ENCODE results near the gene NACA.
A peak's percentile ranks its signal among the peaks of the same experiment; 100 is the strongest.

DNA sequence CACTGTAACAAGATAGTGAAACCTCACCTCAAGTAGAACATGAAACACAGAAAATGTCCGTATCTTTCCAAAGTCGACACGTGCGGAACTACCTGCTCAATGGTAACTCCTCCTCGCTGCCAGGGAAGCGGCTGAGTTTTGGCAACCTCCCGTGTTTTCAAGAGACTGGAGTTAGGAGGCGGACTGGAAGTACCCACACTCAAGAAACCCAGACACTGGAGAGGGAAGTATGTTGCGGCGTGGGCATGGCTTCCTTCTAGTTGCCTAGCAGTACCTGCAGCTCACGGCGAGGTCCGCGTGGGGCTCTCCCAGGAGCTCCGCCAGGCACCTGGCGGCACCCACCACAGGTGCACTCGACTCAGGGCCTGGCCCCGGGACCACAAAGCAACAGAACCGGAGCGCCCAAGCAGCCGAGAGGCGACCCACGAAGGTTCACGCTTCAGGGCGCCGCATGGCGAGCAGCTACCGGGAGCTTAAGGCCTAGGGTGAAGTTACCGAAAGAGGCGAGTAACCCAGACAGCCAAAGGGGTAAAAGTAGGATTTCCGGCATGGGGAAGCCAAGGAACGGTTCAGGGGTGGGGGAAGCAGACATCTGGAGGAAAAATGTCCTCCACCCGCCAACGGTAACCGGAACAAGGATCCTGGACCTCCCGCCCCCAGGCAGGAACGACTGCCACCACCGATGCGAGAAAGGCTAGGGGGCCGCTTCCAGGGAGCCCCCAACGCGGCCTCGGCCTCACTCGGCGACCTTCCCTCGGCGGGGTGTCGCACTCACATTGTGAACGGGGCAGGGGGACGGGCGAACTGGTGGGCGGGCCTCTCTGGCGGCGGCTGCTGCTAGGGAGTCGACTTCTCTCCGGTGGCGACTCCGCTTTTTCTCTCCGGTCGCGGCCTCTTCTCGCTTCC, 37.6 kb downstream of the NACA start:
- TF ChIP-seq POLR2A (IDR thresholded peaks at IDR 0.05) (no peak), EP300 (IDR thresholded peaks at IDR 0.05) (no peak), POLR2AphosphoS5 (IDR thresholded peaks at IDR 0.05) (peak in 1 of 4 donors; percentile 33)
- TF ChIP-seq, protein P1, sequence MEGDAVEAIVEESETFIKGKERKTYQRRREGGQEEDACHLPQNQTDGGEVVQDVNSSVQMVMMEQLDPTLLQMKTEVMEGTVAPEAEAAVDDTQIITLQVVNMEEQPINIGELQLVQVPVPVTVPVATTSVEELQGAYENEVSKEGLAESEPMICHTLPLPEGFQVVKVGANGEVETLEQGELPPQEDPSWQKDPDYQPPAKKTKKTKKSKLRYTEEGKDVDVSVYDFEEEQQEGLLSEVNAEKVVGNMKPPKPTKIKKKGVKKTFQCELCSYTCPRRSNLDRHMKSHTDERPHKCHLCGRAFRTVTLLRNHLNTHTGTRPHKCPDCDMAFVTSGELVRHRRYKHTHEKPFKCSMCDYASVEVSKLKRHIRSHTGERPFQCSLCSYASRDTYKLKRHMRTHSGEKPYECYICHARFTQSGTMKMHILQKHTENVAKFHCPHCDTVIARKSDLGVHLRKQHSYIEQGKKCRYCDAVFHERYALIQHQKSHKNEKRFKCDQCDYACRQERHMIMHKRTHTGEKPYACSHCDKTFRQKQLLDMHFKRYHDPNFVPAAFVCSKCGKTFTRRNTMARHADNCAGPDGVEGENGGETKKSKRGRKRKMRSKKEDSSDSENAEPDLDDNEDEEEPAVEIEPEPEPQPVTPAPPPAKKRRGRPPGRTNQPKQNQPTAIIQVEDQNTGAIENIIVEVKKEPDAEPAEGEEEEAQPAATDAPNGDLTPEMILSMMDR (IDR thresholded peaks at IDR 0.05) = no peak
